Stimulated activated CD8-positive, alpha-beta memory T cell treated with anti-CD3 and anti-CD28 coated beads, Interleukin-4, amount 100 ng/mL, for 48 hours (primary cell): ENCODE measurements around the gene MOSMO.
"Not testable (repeated sequence)": the region's sequence is repeated elsewhere in the genome, so short reads cannot be mapped to it uniquely, and the experiment has no call there.

ENCODE experiments used
- DNase-seq: peaks from one replicate; pipeline ENCODE4 v3.0.0-alpha.2; 2020

Gene MOSMO

DNA sequence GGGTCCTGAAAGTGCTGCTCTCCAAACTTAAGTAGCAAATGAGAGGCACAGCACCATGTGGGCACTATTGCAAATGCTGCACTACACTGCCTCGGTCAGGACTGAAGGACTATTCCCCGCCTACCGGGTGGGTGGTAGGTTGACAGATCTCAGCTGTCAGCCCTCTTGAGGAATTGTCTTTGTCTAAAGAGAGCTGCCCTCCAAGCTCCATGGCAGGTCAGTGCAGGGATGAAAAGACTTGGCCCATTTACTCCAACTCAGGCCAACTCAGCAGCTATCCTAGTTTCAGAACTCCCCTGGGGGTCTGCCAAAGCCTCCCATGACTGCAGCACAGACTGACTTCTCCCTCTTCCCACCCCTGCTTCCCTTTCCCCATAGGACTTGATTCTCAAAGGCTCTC, 3.6 kb upstream of the MOSMO start:
- no peak for DNase-seq

GRCh38 chr16:22005746-22006145, 2.2 kb upstream of the MOSMO start:
- no peak for DNase-seq

DNA sequence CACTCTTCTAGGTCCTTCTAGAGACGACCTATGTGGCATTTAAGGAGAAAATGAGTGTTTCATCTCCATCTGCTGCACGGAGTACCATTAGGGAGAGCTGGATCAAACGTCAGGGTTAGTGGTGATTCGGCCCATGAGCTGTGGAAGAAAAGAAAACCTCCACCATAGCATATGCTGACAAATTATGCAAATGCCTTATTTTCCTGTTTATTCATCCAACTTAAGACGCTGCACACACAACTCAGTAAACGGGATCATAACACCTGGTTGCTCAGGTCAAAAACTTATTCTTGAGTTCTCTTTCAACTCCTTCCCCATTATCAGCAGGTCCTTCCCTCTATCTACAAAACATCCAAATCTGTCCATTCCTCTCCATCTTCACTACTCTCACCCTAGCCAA, 1.3 kb upstream of the MOSMO start:
- no peak for DNase-seq

DNA sequence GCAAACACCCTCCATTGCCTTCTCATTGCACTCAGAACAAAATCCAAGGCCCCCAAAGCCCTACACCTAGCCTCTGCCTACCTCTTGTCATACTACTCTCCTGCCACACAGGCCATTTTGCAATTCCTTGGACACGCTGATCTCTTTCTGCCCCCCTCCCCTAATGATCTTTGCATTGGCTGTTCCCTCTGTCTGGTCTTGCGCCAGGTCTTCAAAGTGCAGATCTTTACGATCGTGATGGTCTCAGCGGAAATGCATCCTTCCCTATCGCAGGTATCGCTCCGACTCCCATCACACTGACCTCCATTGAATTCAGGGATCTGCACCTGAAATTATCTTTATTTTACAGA, 777 bp upstream of the MOSMO start:
- DNase-seq, result no peak

DNA sequence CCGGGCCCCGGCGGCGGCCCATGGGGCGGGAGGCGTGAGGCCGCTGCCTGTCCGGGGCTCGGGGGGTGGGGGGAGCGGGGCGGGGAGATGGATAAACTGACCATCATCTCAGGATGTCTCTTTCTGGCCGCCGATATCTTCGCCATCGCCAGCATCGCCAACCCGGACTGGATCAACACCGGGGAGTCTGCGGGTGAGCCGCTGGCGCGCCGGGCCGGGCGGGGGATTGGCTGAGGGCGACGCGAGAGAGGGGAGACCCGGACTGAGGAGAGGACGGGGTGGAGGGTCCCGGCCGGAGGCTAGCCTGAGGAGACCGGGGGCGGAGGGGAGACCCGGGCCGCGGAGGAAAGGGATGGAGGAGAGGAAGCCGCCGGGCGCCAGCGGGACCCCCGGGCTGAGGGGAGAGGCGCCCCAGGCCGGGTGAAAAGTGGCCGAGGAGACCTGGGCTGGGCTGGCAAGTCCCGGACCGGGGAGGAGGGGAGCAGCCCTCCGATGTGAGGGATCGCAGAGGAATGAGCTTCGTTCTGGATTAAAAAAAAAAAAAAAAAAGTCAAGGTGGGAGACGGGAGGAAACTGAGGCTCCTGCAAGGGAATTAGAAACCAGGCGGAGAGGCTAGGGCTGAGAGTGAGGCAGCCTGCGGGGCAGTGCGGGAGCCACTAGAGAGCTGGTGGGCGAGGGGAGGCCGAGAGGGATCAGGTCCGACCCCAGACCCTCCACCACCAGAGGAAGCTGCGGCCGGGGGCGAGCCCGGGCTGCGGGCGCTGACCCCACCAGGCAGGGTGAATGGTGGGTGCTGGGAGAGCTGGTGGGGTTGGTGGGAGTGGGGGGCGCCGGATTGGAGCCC, 526 bp downstream of the MOSMO start:
- peak; percentile 49 for DNase-seq

DNA sequence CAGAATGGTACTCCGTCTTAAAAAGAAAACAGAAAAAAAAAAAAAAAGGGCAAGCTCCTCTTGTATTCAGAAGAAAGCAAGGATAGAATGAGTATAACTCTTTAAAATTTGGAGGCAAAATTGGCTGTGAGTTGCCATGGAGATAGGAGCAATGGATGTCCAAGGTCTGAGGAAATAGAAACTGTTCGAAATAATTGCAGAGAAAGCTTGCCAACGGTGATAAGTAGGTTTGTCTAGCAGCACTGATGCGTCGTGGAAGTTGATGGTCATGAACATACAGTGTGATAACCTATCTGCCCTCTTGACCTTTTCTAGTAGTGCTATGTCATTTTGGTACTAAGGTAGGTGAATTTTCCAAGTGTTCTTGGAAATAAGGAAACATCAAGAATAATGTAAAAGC, 3.0 kb downstream of the MOSMO start:
- DNase-seq, result no peak

GRCh38 chr16:22012241-22012640, 4.3 kb downstream of the MOSMO start:
- DNase-seq, result no peak

- DNase-seq, result no peak
Measured at GRCh38 chr16:22013486-22013885, 5.6 kb downstream of the MOSMO start.

- DNase-seq, result no peak
Measured at GRCh38 chr16:22014271-22014873, 6.5 kb downstream of the MOSMO start.

- DNase-seq, result no peak
Measured at GRCh38 chr16:22016927-22017326, 9.0 kb downstream of the MOSMO start.

GRCh38 chr16:22018559-22018958, 10.6 kb downstream of the MOSMO start:
- no peak for DNase-seq

DNA sequence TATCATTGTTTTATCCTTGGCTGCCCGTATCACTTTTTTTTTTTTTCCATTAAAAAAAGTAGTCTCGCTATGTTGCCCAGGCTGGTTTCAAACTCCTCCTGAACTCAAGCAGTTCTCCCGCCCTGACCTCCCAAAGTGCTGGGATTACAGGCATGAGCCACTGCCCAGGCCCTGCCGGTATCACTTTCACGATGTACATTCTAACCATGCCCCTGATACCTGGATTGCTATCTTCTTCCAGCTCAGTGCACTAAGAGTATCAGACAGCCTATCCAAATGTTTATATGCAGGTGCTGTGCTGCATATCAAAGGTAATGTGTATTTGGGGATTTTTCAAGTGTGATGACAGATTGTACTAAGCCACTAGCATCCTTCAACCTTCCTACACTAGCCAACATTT, 14.2 kb downstream of the MOSMO start:
- DNase-seq, result no peak

DNA sequence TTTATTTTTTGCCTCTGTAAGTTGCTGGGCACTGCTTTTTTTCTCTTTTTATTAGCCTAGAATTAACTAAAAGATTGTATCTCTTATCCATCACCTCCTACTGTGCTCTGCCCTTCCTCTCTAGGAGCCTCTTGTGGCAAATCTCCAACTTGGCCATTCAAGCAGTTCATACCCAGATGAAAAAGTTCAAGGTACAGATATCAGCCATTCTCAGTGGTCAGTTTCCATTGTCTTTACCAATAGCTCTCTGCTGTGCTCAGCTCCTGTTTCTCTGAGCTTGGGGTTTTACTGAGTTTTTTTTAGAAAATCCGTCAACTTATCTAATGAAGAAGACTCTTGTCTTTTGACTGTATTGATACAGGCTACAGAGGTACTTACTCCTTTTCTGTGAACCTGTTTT, 15.6 kb downstream of the MOSMO start:
- DNase-seq, result no peak

DNA sequence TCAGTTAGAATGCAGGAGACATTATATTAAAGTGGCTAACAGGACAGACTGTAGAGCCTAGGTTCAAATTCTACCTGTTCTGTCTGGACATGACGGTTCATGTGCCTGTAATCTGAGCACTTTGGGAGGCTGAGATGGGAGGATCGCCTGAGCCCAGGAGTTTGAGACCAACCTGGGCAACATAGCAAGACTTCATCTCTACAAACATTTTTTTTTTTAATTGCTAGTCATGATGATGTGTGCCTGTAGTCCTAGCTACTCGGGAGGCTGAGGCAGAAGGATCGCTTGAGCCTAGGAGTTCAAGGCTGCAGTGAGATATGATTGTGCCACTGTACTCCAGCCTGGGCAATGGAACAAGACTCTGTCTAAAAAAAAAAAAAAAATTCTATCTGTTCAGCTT, 16.9 kb downstream of the MOSMO start:
- not testable (repeated sequence) for DNase-seq

GRCh38 chr16:22027633-22028032, 19.7 kb downstream of the MOSMO start:
- no peak for DNase-seq

DNA sequence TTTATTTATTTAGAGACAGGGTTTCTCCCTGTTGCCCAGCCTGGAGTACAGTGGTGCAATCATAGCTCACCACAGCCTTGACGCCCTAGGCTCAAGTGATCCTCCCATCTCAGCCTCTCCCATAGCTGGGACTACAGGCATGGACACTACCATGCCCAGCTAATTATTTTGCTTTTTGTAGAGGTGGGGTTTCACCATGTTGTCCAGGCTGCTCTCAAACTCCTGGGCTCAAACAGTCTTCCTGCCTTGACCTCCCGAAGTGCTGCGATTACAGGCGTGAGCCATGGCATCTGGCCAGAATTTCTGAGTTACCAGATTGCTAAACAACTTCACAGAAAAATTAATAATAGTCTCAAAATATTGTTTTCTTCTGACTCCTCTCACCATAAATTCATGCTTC, 21.7 kb downstream of the MOSMO start:
- DNase-seq, result no peak

- DNase-seq, result no peak
Measured at GRCh38 chr16:22030087-22030812, 22.3 kb downstream of the MOSMO start.

GRCh38 chr16:22031483-22032083, 23.7 kb downstream of the MOSMO start:
- no peak for DNase-seq

GRCh38 chr16:22034503-22034902, 26.6 kb downstream of the MOSMO start:
- no peak for DNase-seq

DNA sequence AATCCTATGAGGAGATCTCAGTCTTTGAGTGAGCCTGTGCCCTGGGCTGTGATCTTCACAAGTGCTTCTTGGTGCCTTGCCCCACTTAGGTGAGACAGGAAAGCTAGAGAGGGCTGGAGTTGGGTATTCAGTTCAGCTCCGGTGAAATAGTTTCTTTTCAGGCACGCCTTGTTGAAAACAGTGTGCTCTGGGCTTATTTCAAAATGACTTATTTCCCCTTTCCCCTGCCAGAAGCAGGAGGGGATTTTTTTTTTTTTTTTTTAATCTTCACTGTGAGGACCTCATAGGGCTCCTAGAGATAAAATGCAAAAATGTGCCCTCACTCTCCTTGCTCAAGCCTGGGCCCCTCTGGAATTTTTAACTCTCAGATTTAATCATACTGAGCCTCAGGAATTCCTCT, 27.2 kb downstream of the MOSMO start:
- DNase-seq, result no peak

GRCh38 chr16:22043882-22044281, 36.0 kb downstream of the MOSMO start:
- DNase-seq, result not testable (repeated sequence)

GRCh38 chr16:22045888-22046287, 38.0 kb downstream of the MOSMO start:
- not testable (repeated sequence) for DNase-seq

GRCh38 chr16:22050963-22051362, 43.1 kb downstream of the MOSMO start:
- DNase-seq, result no peak

GRCh38 chr16:22052980-22053379, 45.1 kb downstream of the MOSMO start:
- no peak for DNase-seq
